ENCODE measurements around the gene GP5.

The GP5 gene

DNA sequence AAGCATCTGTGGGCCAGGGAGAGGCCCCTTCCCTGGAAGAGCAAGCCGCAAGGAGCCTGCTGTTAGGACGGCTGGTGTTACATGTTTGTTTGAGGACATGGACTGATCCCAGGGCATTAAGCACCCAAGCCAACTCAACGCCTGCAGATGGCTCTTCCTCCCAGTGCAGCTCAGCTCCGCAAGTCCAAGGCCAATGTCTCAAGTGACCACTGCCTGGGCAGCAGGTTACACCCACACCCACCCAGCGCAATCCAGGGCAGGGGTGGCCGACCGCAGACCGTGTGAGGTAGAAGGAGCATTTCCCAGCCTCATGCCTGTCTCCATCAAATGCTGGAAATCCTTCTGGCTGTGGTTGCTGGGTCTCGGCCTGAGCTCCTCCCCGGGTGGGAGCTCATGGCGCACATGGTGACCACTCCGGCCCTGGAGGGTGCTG is 14.5 kb downstream of the GP5 start:
- TF ChIP-seq, protein P1, sequence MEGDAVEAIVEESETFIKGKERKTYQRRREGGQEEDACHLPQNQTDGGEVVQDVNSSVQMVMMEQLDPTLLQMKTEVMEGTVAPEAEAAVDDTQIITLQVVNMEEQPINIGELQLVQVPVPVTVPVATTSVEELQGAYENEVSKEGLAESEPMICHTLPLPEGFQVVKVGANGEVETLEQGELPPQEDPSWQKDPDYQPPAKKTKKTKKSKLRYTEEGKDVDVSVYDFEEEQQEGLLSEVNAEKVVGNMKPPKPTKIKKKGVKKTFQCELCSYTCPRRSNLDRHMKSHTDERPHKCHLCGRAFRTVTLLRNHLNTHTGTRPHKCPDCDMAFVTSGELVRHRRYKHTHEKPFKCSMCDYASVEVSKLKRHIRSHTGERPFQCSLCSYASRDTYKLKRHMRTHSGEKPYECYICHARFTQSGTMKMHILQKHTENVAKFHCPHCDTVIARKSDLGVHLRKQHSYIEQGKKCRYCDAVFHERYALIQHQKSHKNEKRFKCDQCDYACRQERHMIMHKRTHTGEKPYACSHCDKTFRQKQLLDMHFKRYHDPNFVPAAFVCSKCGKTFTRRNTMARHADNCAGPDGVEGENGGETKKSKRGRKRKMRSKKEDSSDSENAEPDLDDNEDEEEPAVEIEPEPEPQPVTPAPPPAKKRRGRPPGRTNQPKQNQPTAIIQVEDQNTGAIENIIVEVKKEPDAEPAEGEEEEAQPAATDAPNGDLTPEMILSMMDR (IDR thresholded peaks at IDR 0.05; ENCODE audit: unreplicated experiment in 3 of 3), result no peak
- Mint-ChIP-seq H3K4me3 (no peak overlapping the region), H3K9me3 (peaks cover 3% of the 10 kb centered on the region), H3K27ac (no peak overlapping the region), H3K36me3 (ENCODE audit: low read depth) (no peaks in the 10 kb centered on the region), H3K27me3 (ENCODE audit: low read depth) (peaks cover 23% of the 10 kb centered on the region), H3K4me1 (no peaks in the 10 kb centered on the region)

DNA sequence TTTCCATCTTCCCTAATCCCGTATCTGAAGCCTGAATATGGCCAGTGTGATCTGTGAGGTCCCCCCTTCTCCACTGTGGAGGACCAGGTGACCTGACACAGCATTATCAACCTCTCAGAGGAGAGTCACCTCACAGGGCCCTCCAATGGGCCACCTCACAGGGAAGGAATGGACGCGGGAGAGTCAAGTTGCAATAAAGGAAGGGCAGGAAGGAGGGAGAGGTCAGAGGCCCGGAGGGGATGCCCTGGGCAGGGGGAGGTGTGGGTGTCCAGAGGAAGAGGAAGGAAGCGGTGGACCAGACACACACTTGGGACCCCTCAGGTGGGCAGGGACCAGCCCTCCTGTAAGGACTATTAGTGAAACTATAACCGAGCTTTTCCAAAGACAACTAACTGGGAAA is 14.9 kb downstream of the GP5 start:
- peaks cover 20% of the 10 kb centered on the region for H3K27me3 Mint-ChIP-seq (ENCODE audit: low read depth)
- no peaks in the 10 kb centered on the region for H3K36me3 Mint-ChIP-seq (ENCODE audit: low read depth)
- H3K9me3 Mint-ChIP-seq, result no peaks in the 10 kb centered on the region
- H3K4me1 Mint-ChIP-seq, result no peaks in the 10 kb centered on the region
- TF ChIP-seq, protein P1 (IDR thresholded peaks at IDR 0.05; ENCODE audit: unreplicated experiment in 3 of 3), result no peak
- no peak overlapping the region for H3K27ac Mint-ChIP-seq
- H3K4me3 Mint-ChIP-seq, result no peak overlapping the region

DNA sequence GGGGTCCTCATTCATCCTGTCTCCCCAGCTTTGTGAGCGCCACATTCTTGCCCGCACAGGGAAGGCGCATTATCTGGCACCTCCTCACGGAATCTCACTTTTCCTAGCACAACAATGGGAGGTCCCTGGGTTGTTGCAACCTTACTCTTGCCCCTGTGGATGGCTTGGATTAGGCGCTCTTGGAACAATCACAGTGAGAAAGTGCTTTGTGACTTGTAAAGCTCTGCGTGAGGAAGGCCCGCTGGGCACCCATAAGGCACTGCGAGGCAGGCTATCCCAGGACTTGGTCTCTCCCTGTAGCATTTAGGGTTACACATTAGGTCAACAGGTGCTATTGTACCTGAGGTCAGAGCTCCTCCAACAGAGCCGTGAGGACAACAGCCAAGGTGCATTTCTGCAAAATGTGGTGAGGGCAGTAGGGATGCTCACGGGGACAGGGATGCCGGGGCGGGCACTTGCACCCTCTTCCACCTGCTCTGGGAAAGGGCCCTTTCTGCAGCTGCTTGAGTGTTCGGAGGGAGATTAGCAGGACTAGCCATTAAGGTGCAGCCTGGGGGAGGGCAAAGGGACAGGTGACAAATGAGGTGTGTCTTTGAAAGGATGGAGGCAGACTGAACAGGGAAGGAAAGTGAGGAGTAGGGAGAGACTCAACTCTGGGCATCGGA is 15.7 kb downstream of the GP5 start:
- H3K4me3 Mint-ChIP-seq, result no peak overlapping the region
- no peaks in the 10 kb centered on the region for H3K36me3 Mint-ChIP-seq (ENCODE audit: low read depth)
- H3K9me3 Mint-ChIP-seq, result no peaks in the 10 kb centered on the region
- no peak overlapping the region for H3K27ac Mint-ChIP-seq
- peaks cover 25% of the 10 kb centered on the region for H3K27me3 Mint-ChIP-seq (ENCODE audit: low read depth)
- H3K4me1 Mint-ChIP-seq, result no peaks in the 10 kb centered on the region
- TF ChIP-seq, protein P1 (IDR thresholded peaks at IDR 0.05; ENCODE audit: unreplicated experiment in 3 of 3), result no peak

DNA sequence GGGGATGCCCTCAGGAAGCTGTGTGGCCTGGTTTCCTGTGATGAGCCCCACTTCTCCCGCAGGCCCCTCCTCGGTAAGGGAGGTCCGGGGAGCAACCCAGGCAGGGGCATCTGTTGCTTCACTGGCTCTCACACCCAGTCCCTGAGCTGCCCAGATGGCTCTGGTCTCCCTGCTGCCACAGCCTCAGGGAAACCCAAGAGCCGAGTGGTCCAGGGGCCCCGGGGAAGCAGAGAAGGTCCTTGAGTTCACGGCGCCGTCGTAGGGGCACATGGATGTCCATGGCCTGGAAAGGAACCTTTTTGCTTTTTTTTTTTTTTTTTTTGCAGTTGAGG is 16.2 kb downstream of the GP5 start:
- peaks cover 25% of the 10 kb centered on the region for H3K27me3 Mint-ChIP-seq (ENCODE audit: low read depth)
- no peak overlapping the region for H3K4me3 Mint-ChIP-seq
- H3K27ac Mint-ChIP-seq, result no peak overlapping the region
- TF ChIP-seq, protein P1 (IDR thresholded peaks at IDR 0.05; ENCODE audit: unreplicated experiment in 3 of 3), result no peak
- no peaks in the 10 kb centered on the region for H3K36me3 Mint-ChIP-seq (ENCODE audit: low read depth)
- H3K4me1 Mint-ChIP-seq, result no peaks in the 10 kb centered on the region
- no peaks in the 10 kb centered on the region for H3K9me3 Mint-ChIP-seq

DNA sequence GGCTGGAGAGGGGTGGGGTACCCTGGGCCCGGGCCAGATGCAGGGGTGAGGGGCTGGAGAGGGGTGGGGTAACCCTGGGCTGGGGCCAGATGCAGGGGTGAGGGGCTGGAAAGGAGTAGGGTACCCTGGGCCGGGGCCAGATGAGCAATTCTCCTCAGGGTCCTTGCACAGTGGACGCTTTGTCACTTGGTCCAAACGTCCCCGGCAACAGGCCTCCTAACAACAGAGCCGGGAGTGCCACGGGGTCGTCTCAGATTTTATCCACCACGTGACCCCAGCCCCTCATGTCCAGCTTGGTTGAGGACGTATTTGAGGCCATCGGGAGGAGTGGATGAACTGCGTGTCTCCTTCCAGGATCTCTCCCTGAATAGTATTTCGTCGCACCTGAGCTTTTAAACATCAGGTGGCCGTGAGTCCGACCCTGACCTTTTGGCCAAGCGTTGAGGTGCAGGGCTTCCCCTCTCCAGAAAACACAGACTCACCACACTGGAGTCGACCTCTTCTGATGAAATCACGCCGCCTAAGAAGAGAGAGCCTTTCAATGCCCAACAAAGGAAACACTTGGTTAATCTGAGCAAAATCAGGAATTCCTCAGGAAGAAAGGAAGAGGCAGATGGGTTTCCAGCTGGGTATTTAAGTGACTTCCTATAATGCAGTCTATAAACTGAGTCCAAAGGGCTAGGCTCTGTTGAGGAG is 16.7 kb downstream of the GP5 start:
- H3K4me1 Mint-ChIP-seq, result no peaks in the 10 kb centered on the region
- no peak overlapping the region for H3K4me3 Mint-ChIP-seq
- no peaks in the 10 kb centered on the region for H3K9me3 Mint-ChIP-seq
- TF ChIP-seq, protein P1 (IDR thresholded peaks at IDR 0.05; ENCODE audit: unreplicated experiment in 3 of 3), result no peak
- H3K27ac Mint-ChIP-seq, result no peak overlapping the region
- peaks cover 25% of the 10 kb centered on the region for H3K27me3 Mint-ChIP-seq (ENCODE audit: low read depth)
- H3K36me3 Mint-ChIP-seq (ENCODE audit: low read depth), result no peaks in the 10 kb centered on the region

DNA sequence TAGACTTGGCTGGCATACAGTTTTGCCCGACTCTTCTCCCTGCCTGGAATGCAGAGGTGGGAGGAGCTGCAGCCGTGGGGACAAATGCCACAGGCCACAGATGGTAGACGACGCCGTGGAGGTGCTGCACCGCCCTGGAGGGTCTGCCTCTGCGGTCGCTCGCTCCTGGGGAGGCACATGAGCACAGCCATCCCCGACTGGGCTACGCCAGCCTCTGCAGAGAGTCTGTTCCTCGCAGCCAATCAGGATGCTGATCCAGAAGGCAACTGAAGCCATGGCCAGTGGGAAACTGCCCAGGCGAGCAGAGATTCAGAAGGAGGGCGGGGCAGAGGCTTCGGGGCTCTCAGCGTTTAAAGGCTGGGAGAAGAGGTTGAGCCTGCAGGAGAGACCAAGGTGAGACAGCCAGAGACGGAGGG is 17.6 kb downstream of the GP5 start:
- no peak overlapping the region for H3K4me3 Mint-ChIP-seq
- H3K27me3 Mint-ChIP-seq (ENCODE audit: low read depth), result peaks cover 26% of the 10 kb centered on the region
- H3K27ac Mint-ChIP-seq, result no peak overlapping the region
- H3K36me3 Mint-ChIP-seq (ENCODE audit: low read depth), result no peaks in the 10 kb centered on the region
- H3K9me3 Mint-ChIP-seq, result no peaks in the 10 kb centered on the region
- TF ChIP-seq, protein P1 (IDR thresholded peaks at IDR 0.05; ENCODE audit: unreplicated experiment in 3 of 3), result no peak
- H3K4me1 Mint-ChIP-seq, result no peaks in the 10 kb centered on the region
